ENCODE measurements around the gene AFF3.

- TF ChIP-seq, protein P1, sequence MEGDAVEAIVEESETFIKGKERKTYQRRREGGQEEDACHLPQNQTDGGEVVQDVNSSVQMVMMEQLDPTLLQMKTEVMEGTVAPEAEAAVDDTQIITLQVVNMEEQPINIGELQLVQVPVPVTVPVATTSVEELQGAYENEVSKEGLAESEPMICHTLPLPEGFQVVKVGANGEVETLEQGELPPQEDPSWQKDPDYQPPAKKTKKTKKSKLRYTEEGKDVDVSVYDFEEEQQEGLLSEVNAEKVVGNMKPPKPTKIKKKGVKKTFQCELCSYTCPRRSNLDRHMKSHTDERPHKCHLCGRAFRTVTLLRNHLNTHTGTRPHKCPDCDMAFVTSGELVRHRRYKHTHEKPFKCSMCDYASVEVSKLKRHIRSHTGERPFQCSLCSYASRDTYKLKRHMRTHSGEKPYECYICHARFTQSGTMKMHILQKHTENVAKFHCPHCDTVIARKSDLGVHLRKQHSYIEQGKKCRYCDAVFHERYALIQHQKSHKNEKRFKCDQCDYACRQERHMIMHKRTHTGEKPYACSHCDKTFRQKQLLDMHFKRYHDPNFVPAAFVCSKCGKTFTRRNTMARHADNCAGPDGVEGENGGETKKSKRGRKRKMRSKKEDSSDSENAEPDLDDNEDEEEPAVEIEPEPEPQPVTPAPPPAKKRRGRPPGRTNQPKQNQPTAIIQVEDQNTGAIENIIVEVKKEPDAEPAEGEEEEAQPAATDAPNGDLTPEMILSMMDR (conservative IDR thresholded peaks at IDR 0.05 in 1 of 2, IDR thresholded peaks at IDR 0.05 in 1 of 2; ENCODE audit: low read depth in 1 of 2, low read length in 2 of 2), result no peak
- TF ChIP-seq EZH2 (IDR thresholded peaks at IDR 0.05; ENCODE audit: low read length, missing control alignments), result no peak
These were observed 376.6 kb downstream of the AFF3 start for GRCh38 chr2:99765731-99766318.

All from fibroblast of lung (primary cell).